Vagina (tissue), 2 donors: ENCODE results near the gene ITGA6.

Experiments used
- POLR2A ChIP-seq, 2 donors: fragments of 450-650 bp; IDR thresholded peaks; one replicate each; pipeline ENCODE4 v1.6.1; 2017; ENCODE audit warnings: antibody characterized with exemption in 2 of 2, mild to moderate bottlenecking in 2 of 2, moderate library complexity in 2 of 2
- POLR2AphosphoS5 ChIP-seq, 2 donors: sonication (generic); formaldehyde crosslinking; IDR thresholded peaks; one replicate each; pipeline ENCODE4 v1.9.0; 2017; ENCODE audit warnings: antibody characterized with exemption in 2 of 2, mild to moderate bottlenecking in 2 of 2, low read depth in 1 of 2; ENCODE audit not compliant: insufficient read depth in 1 of 2
- TF ChIP-seq, protein P1 (sequence below), 3 experiments: fragments of 450-650 bp in 2 of 3; fragments of 200-600 bp in 1 of 3; sonication (generic) in 1 of 3; IDR thresholded peaks; one replicate each; pipeline ENCODE4 v1.5.1; 2017 to 2019; ENCODE audit warnings: antibody characterized with exemption in 3 of 3, mild to moderate bottlenecking in 2 of 3, moderate library complexity in 2 of 3

GRCh38 chr2:172551271-172551670, 123.9 kb downstream of the ITGA6 start:
- TF ChIP-seq, protein P1, sequence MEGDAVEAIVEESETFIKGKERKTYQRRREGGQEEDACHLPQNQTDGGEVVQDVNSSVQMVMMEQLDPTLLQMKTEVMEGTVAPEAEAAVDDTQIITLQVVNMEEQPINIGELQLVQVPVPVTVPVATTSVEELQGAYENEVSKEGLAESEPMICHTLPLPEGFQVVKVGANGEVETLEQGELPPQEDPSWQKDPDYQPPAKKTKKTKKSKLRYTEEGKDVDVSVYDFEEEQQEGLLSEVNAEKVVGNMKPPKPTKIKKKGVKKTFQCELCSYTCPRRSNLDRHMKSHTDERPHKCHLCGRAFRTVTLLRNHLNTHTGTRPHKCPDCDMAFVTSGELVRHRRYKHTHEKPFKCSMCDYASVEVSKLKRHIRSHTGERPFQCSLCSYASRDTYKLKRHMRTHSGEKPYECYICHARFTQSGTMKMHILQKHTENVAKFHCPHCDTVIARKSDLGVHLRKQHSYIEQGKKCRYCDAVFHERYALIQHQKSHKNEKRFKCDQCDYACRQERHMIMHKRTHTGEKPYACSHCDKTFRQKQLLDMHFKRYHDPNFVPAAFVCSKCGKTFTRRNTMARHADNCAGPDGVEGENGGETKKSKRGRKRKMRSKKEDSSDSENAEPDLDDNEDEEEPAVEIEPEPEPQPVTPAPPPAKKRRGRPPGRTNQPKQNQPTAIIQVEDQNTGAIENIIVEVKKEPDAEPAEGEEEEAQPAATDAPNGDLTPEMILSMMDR (IDR thresholded peaks at IDR 0.05): no peak
- TF ChIP-seq POLR2A (IDR thresholded peaks at IDR 0.05) (no peak), POLR2AphosphoS5 (IDR thresholded peaks at IDR 0.05; ENCODE audit: insufficient read depth in 1 of 2, low read depth in 1 of 2) (no peak)
